ACC112 (cell line): ENCODE data around the gene CHMP3.
"Not testable (repeated sequence)": the region's sequence is repeated elsewhere in the genome, so short reads cannot be mapped to it uniquely, and the experiment has no call there.

ENCODE experiments used
- H2AFZ ChIP-seq: fragments of 200-600 bp; sonication (generic); one replicate; pipeline ENCODE4 v1.6.0; 2017; ENCODE audit warnings: antibody characterized with exemption, low read length; ENCODE audit not compliant: unreplicated experiment
- H3K27ac ChIP-seq: fragments of 200-600 bp; sonication (generic); 2 replicates; pipeline ENCODE4 v1.5.1; 2014; ENCODE audit warnings: low read depth, mild to moderate bottlenecking, antibody characterized with exemption, low read length, moderate library complexity
- H3K27me3 ChIP-seq: fragments of 200-600 bp; sonication (generic); 2 replicates; pipeline ENCODE4 v1.6.1; 2014; ENCODE audit warnings: mild to moderate bottlenecking, antibody characterized with exemption, low read length, moderate library complexity, mixed read lengths; ENCODE audit not compliant: insufficient read depth
- H3K36me3 ChIP-seq: fragments of 200-600 bp; sonication (generic); 2 replicates; pipeline ENCODE4 v1.6.1; 2016; ENCODE audit warnings: mild to moderate bottlenecking, antibody characterized with exemption, low read length, moderate library complexity, mixed read lengths; ENCODE audit not compliant: insufficient read depth
- H3K4me1 ChIP-seq: fragments of 200-600 bp; sonication (generic); one replicate; pipeline ENCODE4 v1.6.1; 2016; ENCODE audit warnings: low read length, mixed read lengths; ENCODE audit not compliant: insufficient read depth, unreplicated experiment, control insufficient read depth
- H3K4me3 ChIP-seq: fragments of 200-600 bp; sonication (generic); 2 replicates; pipeline ENCODE4 v1.5.1; 2014; ENCODE audit warnings: mild to moderate bottlenecking, low read depth, low read length
- H3K79me2 ChIP-seq: fragments of 200-600 bp; sonication (generic); one replicate; pipeline ENCODE4 v1.6.0; 2016; ENCODE audit warnings: low read length; ENCODE audit not compliant: control insufficient read depth, unreplicated experiment, insufficient read depth

CHMP3 gene

DNA sequence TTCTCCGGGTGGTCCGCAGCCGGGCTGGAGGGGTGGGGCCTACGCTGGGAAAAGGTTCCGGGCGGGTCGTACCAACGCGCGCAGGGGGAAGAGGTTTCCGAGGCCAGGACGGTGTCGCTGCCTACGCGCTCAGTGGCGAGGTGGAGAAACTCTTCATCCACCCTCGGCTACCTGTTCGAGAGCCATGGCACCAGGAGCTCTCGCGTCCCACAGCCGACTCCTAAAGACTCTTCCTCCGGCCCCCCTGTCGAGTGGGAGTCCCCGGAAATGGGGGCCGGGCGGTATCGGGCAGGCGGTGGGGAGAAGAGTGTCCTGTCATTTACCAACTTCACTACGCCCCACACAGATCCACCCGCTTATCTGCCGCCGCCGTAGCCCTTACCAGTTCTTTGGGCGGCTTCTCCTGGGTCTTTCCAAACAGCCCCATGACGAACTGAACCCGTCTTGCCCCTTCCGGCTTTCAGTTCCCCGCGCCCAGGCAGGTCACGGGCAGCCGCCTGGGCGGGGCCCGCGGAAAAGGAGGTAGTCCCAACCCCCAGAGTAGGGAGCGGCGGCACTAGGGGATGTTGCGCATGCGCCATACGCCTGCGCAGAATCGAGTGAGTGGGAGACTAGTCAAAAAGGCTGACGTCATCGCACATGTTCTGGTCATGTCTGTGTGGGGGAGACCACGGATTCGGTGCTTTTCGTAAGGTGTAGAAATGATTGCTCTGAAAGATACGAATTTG lies at the start of gene CHMP3:
TSS of gene CHMP3 (minus strand) at position 522 of the 728 bp plus-strand sequence. CDS start at position 427, 95 bp downstream.
- Histone ChIP-seq H3K27ac (peak within 1 kb of the TSS; percentile 92), H3K4me1 (peaks cover 23% of the 10 kb centered on the region), H3K27me3 (no peaks in the 10 kb centered on the region), H2AFZ (peak within 1 kb of the TSS; percentile 96), H3K79me2 (peaks cover 35% of the 10 kb centered on the region), H3K4me3 (peak within 1 kb of the TSS; percentile 92), H3K36me3 (no peaks in the 10 kb centered on the region)

DNA sequence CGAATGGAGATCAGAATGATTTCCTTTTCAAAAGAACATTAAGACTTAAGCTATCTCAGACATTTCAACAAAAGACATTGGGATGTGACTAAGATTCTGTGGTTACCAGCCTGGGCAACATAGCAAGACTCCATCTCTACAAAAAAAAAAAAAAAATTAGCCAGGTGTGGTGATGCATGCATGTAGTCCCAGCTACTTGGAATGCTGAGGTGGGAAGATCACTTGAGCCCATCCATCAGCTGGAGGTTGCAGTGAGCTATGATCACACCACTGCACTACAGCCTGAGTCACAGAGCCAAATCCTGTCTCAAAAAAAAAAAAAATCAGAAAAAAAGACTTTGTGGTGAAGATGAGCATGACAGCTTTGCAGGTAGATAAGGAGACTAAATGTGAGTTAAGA lies 47.6 kb upstream of the CHMP3 start:
- Histone ChIP-seq H3K4me3 (no peak overlapping the region), H3K27ac (no peak overlapping the region), H3K27me3 (no peaks in the 10 kb centered on the region), H3K79me2 (no peaks in the 10 kb centered on the region), H3K36me3 (peaks cover 15% of the 10 kb centered on the region), H2AFZ (no peak overlapping the region), H3K4me1 (no peaks in the 10 kb centered on the region)

DNA sequence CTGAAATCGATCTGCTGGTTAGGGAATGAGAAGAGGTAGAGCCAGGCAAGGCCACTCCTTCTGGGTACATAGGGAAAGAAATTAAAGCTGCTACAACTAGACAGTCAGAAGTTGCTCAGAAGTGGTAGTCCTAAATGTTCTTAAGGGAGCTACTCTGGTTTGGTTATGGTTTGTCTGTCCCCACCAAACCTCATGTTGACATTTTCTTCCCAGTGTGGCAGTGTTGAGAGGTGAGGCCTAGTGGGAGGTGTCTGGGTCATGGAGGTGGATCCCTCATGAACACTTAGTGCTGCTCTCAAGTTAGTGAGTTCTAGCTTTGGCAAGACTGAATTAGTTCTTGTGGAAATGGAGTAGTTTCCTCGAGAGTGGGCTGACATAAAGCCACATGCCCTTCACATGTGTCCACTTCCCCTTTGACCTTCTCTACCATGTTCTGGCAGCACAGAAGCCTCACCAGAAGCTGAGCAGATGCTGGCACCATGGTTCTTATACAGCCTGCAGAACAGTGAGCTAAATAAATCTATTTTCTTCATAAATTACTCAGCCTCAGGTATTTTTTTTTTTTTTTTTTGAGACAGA lies 45.7 kb upstream of the CHMP3 start:
- H3K36me3 ChIP-seq: peaks cover 27% of the 10 kb centered on the region
- no peak overlapping the region for H2AFZ ChIP-seq
- no peak overlapping the region for H3K27ac ChIP-seq
- no peaks in the 10 kb centered on the region for H3K79me2 ChIP-seq
- H3K27me3 ChIP-seq: no peaks in the 10 kb centered on the region
- H3K4me3 ChIP-seq: no peak overlapping the region
- no peaks in the 10 kb centered on the region for H3K4me1 ChIP-seq

DNA sequence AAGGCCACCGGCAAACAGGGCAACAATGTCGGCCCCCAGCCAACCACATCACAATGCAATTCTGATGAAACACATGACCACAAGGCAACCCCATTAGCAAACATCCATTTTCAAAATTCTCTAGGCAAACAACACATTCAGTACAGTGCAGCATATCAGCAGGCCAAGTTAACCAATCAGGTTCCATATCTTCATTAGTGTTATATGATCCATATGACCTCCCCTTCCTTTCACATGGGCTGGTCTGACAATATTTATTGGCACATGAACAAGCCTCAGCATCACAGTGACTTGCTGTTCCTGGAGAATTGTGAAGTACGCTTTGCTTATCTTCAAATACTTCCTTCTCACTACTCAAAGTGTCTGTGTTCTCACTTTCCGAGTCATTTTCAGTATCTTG lies 40.7 kb upstream of the CHMP3 start:
- H3K36me3 ChIP-seq: peaks cover 20% of the 10 kb centered on the region
- H2AFZ ChIP-seq: no peak overlapping the region
- H3K79me2 ChIP-seq: no peaks in the 10 kb centered on the region
- no peaks in the 10 kb centered on the region for H3K4me1 ChIP-seq
- no peaks in the 10 kb centered on the region for H3K27me3 ChIP-seq
- H3K27ac ChIP-seq: no peak overlapping the region
- no peak overlapping the region for H3K4me3 ChIP-seq

DNA sequence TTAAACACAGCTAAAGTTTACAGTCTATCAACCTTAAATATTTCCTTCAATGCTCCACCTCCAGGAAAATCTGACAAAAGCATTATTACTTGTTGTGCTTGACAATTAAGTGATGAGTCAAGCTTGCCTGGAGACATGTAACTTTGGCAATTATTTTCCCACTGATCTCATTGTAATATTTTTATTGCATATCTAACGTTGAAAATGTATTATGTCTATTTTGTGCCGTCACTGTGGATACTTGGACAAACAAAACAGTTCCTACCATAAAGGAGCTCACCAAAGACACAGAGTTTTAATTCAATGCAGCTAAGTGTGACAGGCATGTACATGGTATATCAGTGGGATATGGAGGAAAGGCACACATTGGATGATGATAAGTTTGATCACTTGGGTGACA lies 35.7 kb upstream of the CHMP3 start:
- no peaks in the 10 kb centered on the region for H3K27me3 ChIP-seq

DNA sequence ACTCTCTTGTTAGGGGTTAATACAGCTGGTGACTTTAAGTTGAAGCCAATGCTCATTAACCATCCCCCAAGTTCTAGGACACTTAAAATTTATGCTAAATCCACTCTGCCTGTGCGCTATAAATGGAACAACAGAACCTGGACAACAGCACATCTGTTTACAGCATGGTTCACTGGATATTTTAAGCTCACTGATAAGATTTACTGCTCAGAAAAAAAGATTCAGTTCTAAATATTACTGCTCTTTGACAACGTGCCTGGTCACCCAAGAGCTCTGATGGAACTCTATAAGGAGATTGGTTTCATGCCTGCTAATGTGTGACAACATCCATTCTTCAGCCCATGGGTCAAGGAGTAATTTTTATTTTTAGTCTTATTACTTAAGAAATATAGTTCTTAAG lies 32.9 kb upstream of the CHMP3 start:
- no peak overlapping the region for H2AFZ ChIP-seq
- no peaks in the 10 kb centered on the region for H3K79me2 ChIP-seq
- no peak overlapping the region for H3K4me3 ChIP-seq
- H3K27me3 ChIP-seq: 0 out of 2 replicates have a peak, but pooled peaks cover 5% of the 10 kb centered on the region
- no peaks in the 10 kb centered on the region for H3K36me3 ChIP-seq
- H3K4me1 ChIP-seq: no peaks in the 10 kb centered on the region
- H3K27ac ChIP-seq: no peak overlapping the region

More for the DNA sequence above, 35.7 kb upstream of the CHMP3 start:
- Histone ChIP-seq H3K27ac (no peak overlapping the region), H3K4me3 (no peak overlapping the region), H3K36me3 (no peaks in the 10 kb centered on the region), H3K79me2 (no peaks in the 10 kb centered on the region), H3K4me1 (no peaks in the 10 kb centered on the region), H2AFZ (no peak overlapping the region)

DNA sequence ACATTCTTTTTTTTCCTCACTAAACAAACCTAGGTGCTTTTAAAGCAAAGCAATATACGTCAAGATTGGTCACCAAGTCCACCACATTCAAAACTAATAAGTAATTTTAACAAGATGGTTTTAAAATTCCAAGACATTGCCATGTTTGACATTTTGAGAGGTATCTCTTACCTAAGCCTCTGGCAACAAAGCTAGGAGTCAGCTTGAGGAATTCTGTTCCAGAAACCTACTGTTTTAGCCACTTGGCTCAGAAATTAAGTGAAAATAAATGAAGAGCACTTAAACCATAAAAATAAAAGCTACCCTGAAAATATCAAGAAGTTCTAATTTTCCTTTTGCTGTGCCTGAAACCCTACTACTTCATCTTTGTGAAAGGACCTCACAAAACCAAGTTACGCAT lies 30.0 kb upstream of the CHMP3 start:
- Histone ChIP-seq H3K79me2 (no peaks in the 10 kb centered on the region), H2AFZ (no peak overlapping the region), H3K4me1 (no peaks in the 10 kb centered on the region), H3K27ac (no peak overlapping the region), H3K4me3 (no peak overlapping the region), H3K27me3 (peaks cover 10% of the 10 kb centered on the region; the same call in 1 of the 2 replicates), H3K36me3 (no peaks in the 10 kb centered on the region)

GRCh38 chr2:86592547-86593230 lies 29.4 kb upstream of the CHMP3 start:
- no peak overlapping the region for H3K4me3 ChIP-seq
- H3K27me3 ChIP-seq: peaks cover 10% of the 10 kb centered on the region; the same call in 1 of the 2 replicates
- H3K79me2 ChIP-seq: no peaks in the 10 kb centered on the region
- H3K27ac ChIP-seq: no peak overlapping the region
- H2AFZ ChIP-seq: no peak overlapping the region
- H3K36me3 ChIP-seq: no peaks in the 10 kb centered on the region
- no peaks in the 10 kb centered on the region for H3K4me1 ChIP-seq

GRCh38 chr2:86589701-86590100 lies 26.5 kb upstream of the CHMP3 start:
- H3K79me2 ChIP-seq, H3K27ac ChIP-seq, H3K36me3 ChIP-seq, H3K4me3 ChIP-seq, H2AFZ ChIP-seq, H3K4me1 ChIP-seq: not testable (repeated sequence)
- H3K27me3 ChIP-seq: peaks cover 10% of the 10 kb centered on the region; the same call in 1 of the 2 replicates

DNA sequence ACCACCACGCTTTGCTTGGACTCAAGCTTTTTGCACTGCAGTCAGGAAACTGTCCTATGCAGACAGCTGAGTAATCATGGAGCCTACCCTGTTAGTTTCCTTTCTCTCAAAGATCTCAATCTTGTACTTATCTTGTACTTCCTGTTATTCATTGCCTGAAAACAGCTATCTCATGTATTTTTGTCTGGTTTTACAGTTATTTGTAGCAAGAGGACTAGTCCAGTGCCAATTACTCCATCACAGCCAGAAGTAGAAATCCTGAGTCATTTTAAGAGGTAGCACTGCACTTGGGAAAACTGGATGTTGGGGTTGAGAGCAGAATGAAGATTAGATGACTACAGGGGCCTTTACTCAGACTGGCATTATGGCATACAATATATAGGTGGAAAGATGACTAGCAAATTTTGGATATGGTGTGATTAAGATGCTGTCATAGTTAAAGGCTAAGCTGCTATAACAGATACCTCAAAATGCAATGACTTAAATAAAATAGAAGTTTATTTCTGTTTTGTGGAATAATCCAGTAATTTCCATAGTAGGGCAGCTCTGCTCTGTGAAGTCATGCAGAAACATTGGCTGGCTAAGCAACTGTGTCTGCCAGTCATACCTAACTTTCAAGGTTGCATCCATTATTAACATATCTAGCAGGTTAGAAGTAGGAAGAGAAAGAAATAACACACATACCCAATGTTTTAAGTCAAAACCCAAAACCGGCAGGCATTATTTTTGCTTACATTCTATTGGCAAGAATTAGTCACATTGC lies 21.1 kb upstream of the CHMP3 start:
- no peak overlapping the region for H3K4me3 ChIP-seq
- no peaks in the 10 kb centered on the region for H3K27me3 ChIP-seq
- no peaks in the 10 kb centered on the region for H3K79me2 ChIP-seq
- peak overlapping the region; percentile 74 for H2AFZ ChIP-seq
- peak overlapping the region; percentile 34 for H3K27ac ChIP-seq
- no peaks in the 10 kb centered on the region for H3K36me3 ChIP-seq
- no peaks in the 10 kb centered on the region for H3K4me1 ChIP-seq
